ENCODE measurements around the gene PAK4. TPM values are rescaled to one million over a fixed set of nuclear protein-coding genes. Genes with fewer than 3 reads are reported as not detected.

The PAK4 gene
- total and polyA plus RNA-seq, 2 of the 8 experiments (the other 6 are each of a cell fraction or from before 2014, with no cell fraction given) = 50.7 to 64.4 TPM

DNA sequence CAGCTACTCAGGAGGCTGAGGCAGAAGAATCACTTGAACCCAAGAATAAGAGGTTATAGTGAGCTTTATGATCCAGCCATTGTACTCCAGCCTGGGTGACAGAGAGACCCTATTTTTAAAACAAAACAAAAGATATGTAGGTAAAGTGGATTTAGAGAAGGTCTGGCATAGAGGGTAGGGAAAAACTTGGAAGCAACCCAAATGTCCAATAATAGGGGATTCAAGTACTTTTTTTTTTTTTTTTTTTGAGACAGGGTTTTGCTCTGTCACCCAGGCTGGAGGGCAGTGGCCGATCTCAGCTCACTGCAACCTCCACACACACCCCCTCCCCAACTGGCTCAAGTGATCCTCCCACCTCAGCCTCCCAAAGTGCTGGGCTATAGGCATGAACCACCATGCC, 5.8 kb upstream of the PAK4 start:
- Histone ChIP-seq H3K4me3 (ENCODE audit: extremely low read depth in 1 of 4, insufficient read depth in 2 of 4, low read depth in 3 of 4, low read length in 4 of 4) (no peak overlapping the region), H4K20me1 (replicated peaks in 1 of 2; ENCODE audit: control insufficient read depth in 1 of 2, insufficient read depth in 2 of 2, low read length in 2 of 2) (no peaks in the 10 kb centered on the region), H3K18ac (ENCODE audit: extremely low read depth, low read length) (no peak overlapping the region), H4K8ac (ENCODE audit: extremely low read depth, insufficient read depth, low read length) (no peak overlapping the region), H3K23ac (ENCODE audit: insufficient read length) (no peak overlapping the region), H2BK120ac (replicated peaks; ENCODE audit: low read depth, low read length) (no peak overlapping the region), H3K9me3 (ENCODE audit: insufficient read depth in 2 of 2, low read depth in 1 of 2, low read length in 1 of 2) (no peaks in the 10 kb centered on the region), H2BK20ac (ENCODE audit: low read length) (no peak overlapping the region), H2BK5ac (ENCODE audit: low read depth, low read length) (no peak overlapping the region), H4K91ac (replicated peaks; ENCODE audit: insufficient read length, low read length) (no peak overlapping the region), H2BK15ac (ENCODE audit: low read length) (no peak overlapping the region), H3K14ac (ENCODE audit: insufficient read length) (no peak overlapping the region), H2AK5ac (ENCODE audit: low read depth, low read length) (no peak overlapping the region), H3K56ac (replicated peaks; ENCODE audit: insufficient read length, low read depth, low read length) (no peak overlapping the region), H3K27ac (ENCODE audit: low read depth, low read length) (no peak overlapping the region), H2BK12ac (ENCODE audit: low read depth, low read length) (no peak overlapping the region), H3K4me2 (ENCODE audit: insufficient read depth in 1 of 2, low read depth in 2 of 2, low read length in 2 of 2) (no peak overlapping the region), H3K79me2 (ENCODE audit: control insufficient read depth in 1 of 2, insufficient read depth in 2 of 2, low read length in 2 of 2) (no peaks in the 10 kb centered on the region), H4K5ac (ENCODE audit: insufficient read length, low read depth, low read length) (no peak overlapping the region), H2AFZ (ENCODE audit: low read length) (no peak overlapping the region), H3K79me1 (ENCODE audit: low read depth, low read length) (no peaks in the 10 kb centered on the region), H3K9ac (replicated peaks in 1 of 4; ENCODE audit: extremely low read depth in 1 of 4, low read depth in 3 of 4, low read length in 3 of 4) (no peak overlapping the region), H3K4me1 (replicated peaks in 1 of 4; ENCODE audit: control insufficient read depth in 3 of 4, insufficient read depth in 4 of 4, low read length in 3 of 4) (peaks cover 0 to 7% (median 2%) of the 10 kb centered on the region in 4 experiments; a peak in 5 of 7 replicates), H3K27me3 (replicated peaks in 1 of 4; ENCODE audit: control insufficient read depth in 3 of 4, extremely low read depth in 1 of 4, insufficient read depth in 3 of 4, low read length in 3 of 4) (no peaks in the 10 kb centered on the region; a peak in 1 of 7 replicates), H3K36me3 (ENCODE audit: control insufficient read depth in 2 of 4, insufficient read depth in 4 of 4, low read length in 3 of 4) (no peaks in the 10 kb centered on the region), H3K23me2 (ENCODE audit: low read depth, low read length) (no peaks in the 10 kb centered on the region), H3K4ac (replicated peaks; ENCODE audit: insufficient read length, low read depth, low read length) (no peak overlapping the region)
- ChIA-PET POLR2A (ENCODE audit: partially characterized antibody) (interaction anchor here (0.6 to 1.3 kb wide), 3 partner anchors 9 to 82 kb away, joined by 3 read pairs; no protein-coding TSS in a partner anchor), CTCF (ENCODE audit: partially characterized antibody) (interaction anchor here (0.6 to 2.3 kb wide), 16 partner anchors 9 to 1936 kb away, joined by 3 to 9 read pairs (median 3); no protein-coding TSS in a partner anchor)
- FAIRE-seq (no peak), DNase-seq (ENCODE audit: low read depth in 1 of 2, low spot score in 2 of 2) (no peak)
- 100% methylated on average over 1 of the region's 1 CpG; no CpG with 5 or more reads in 1 of the 2 experiments for WGBS, 2 experiments (ENCODE audit: extremely low coverage in 1 of 2, insufficient coverage in 1 of 2, insufficient read length in 1 of 2, insufficient replicate concordance in 2 of 2, low coverage in 1 of 2, low lambda C conversion rate in 2 of 2, missing lambda C conversion rate in 1 of 2)
- TF ChIP-seq RFX5 (IDR thresholded peaks at IDR 0.05; ENCODE audit: borderline replicate concordance, low read depth, low read length) (no peak), YY1 (IDR thresholded peaks at IDR 0.05; ENCODE audit: low read depth, low read length) (no peak), CBX8 (IDR thresholded peaks at IDR 0.05; ENCODE audit: borderline replicate concordance, low read depth, low read length) (no peak), SP2 (IDR thresholded peaks at IDR 0.05; ENCODE audit: low read length) (no peak), RAD21 (IDR thresholded peaks at IDR 0.05 in 1 of 2, conservative IDR thresholded peaks at IDR 0.05 in 1 of 2; ENCODE audit: low read depth in 2 of 2, low read length in 2 of 2) (no peak)
